IPS-15b (cell line): ENCODE measurements around the gene KIT.

Experiments
- H3K27me3 ChIP-seq: one replicate; pipeline ENCODE4 v1.6.1; 2013; ENCODE audit warnings: low read length; ENCODE audit not compliant: control insufficient read depth, insufficient read depth
- H3K36me3 ChIP-seq: one replicate; pipeline ENCODE4 v1.6.1; 2013; ENCODE audit warnings: low read length; ENCODE audit not compliant: control insufficient read depth, insufficient read depth
- H3K4me1 ChIP-seq: one replicate; pipeline ENCODE4 v1.6.1; 2013; ENCODE audit warnings: mild to moderate bottlenecking, low read length; ENCODE audit not compliant: control insufficient read depth, insufficient read depth
- H3K4me3 ChIP-seq: one replicate; pipeline ENCODE4 v1.5.1; 2013; ENCODE audit warnings: low read depth, low read length
- H3K9ac ChIP-seq: one replicate; pipeline ENCODE4 v1.6.1; 2013; ENCODE audit warnings: low read depth, mild to moderate bottlenecking, low read length
- H3K9me3 ChIP-seq: one replicate; pipeline ENCODE4 v1.6.1; 2013; ENCODE audit warnings: mild to moderate bottlenecking, low read length; ENCODE audit not compliant: control insufficient read depth, insufficient read depth

KIT gene

GRCh38 chr4:54764476-54764875 is 106.7 kb downstream of the KIT start:
- Histone ChIP-seq H3K4me1 (peaks cover under 1% of the 10 kb centered on the region), H3K27me3 (no peaks in the 10 kb centered on the region), H3K4me3 (no peak overlapping the region), H3K9me3 (no peaks in the 10 kb centered on the region), H3K9ac (no peak overlapping the region), H3K36me3 (no peaks in the 10 kb centered on the region)

GRCh38 chr4:54767376-54767775 is 109.6 kb downstream of the KIT start:
- H3K36me3 ChIP-seq = no peaks in the 10 kb centered on the region
- no peaks in the 10 kb centered on the region for H3K27me3 ChIP-seq
- H3K9ac ChIP-seq = no peak overlapping the region
- H3K4me3 ChIP-seq = no peak overlapping the region
- peaks cover 4% of the 10 kb centered on the region for H3K4me1 ChIP-seq
- H3K9me3 ChIP-seq = no peaks in the 10 kb centered on the region

- Histone ChIP-seq H3K4me1 (peaks cover 4% of the 10 kb centered on the region), H3K4me3 (no peak overlapping the region), H3K27me3 (no peaks in the 10 kb centered on the region), H3K9me3 (no peaks in the 10 kb centered on the region), H3K9ac (no peak overlapping the region), H3K36me3 (no peaks in the 10 kb centered on the region)
Observed at GRCh38 chr4:54773022-54773421, 115.3 kb downstream of the KIT start.

DNA sequence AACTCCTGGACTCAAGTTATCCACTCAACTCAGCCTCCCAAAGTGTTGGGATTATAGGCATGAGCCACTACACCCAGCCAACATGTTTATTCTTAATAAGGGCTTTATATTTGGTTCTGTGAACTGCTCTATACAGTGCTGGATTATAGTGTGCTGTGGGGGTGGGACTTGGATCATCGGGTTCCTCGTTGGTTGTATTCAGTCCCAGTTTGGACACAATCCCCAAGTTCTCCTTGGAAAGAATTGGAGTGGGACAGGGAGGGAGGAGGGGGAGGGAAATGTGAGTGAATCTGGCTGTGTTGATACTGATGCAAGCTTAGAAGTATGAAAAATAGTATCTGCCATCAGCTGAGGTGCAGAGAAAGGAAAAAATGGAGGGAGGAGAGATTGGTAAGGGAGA is 121.3 kb downstream of the KIT start:
- Histone ChIP-seq H3K4me1 (no peaks in the 10 kb centered on the region), H3K9me3 (no peaks in the 10 kb centered on the region), H3K9ac (no peak overlapping the region), H3K36me3 (no peaks in the 10 kb centered on the region), H3K4me3 (no peak overlapping the region), H3K27me3 (no peaks in the 10 kb centered on the region)

DNA sequence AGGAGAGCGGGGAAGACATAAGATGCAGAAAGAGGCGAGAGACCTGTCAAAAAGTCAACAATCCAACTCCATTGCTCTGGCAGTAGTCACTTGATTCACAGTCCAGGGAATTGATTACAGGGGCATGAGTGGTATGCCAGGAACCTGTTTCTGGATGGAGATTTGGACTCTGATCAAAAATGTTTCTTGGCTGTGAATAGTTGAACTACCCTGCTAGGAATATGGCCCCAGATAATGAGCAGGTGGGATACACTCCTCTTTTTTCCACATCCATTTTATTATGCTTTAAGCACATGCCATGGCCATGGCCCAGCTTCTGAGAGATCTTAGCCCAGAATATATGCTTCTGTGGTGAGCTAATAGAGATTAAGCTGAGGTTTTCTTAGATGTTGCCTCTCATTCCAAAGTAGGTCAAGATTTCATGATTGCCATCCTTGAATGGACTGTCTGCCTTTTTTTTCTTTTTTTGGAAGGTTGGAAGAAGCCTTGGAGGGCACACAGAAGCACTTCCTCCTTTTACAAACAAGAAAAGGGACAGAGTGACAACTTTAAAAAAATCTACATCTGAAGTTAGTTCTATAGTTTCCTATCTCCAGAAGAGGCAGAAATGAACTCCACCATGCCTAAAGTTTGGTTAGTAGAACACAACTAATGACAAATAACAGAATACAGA is 121.9 kb downstream of the KIT start:
- Histone ChIP-seq H3K27me3 (no peaks in the 10 kb centered on the region), H3K4me1 (no peaks in the 10 kb centered on the region), H3K4me3 (no peak overlapping the region), H3K9me3 (no peaks in the 10 kb centered on the region), H3K9ac (no peak overlapping the region), H3K36me3 (no peaks in the 10 kb centered on the region)

- no peaks in the 10 kb centered on the region for H3K4me1 ChIP-seq
- H3K9ac ChIP-seq = no peak overlapping the region
- H3K36me3 ChIP-seq = no peaks in the 10 kb centered on the region
- no peaks in the 10 kb centered on the region for H3K9me3 ChIP-seq
- H3K27me3 ChIP-seq = no peaks in the 10 kb centered on the region
- H3K4me3 ChIP-seq = no peak overlapping the region
Observed at GRCh38 chr4:54780149-54780495, 122.4 kb downstream of the KIT start.

DNA sequence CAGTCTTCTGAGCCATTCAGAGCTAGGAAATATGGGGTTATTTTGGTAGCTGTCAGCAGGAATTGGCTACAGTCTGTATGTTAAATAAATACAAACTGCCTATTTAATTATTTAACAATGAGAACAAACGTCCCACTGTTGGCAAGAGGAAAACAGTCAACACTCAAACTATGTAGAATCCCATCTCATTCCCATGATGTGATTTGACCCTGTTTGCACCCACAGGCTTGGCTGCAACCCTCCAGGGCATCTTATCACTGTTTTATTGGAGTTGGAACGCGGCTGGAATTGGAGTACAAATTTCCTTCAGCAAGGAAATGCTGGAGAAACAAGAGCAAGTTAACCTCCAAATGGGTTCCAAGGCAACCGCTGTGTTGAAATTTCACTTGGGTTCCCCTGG is 124.0 kb downstream of the KIT start:
- H3K4me3 ChIP-seq = no peak overlapping the region
- no peaks in the 10 kb centered on the region for H3K36me3 ChIP-seq
- H3K4me1 ChIP-seq = no peaks in the 10 kb centered on the region
- no peak overlapping the region for H3K9ac ChIP-seq
- H3K27me3 ChIP-seq = no peaks in the 10 kb centered on the region
- no peaks in the 10 kb centered on the region for H3K9me3 ChIP-seq

GRCh38 chr4:54783402-54784110 is 125.8 kb downstream of the KIT start:
- no peak overlapping the region for H3K9ac ChIP-seq
- no peaks in the 10 kb centered on the region for H3K36me3 ChIP-seq
- H3K4me3 ChIP-seq = no peak overlapping the region
- no peaks in the 10 kb centered on the region for H3K27me3 ChIP-seq
- no peaks in the 10 kb centered on the region for H3K9me3 ChIP-seq
- no peaks in the 10 kb centered on the region for H3K4me1 ChIP-seq

GRCh38 chr4:54784161-54784671 is 126.5 kb downstream of the KIT start:
- Histone ChIP-seq H3K27me3 (no peaks in the 10 kb centered on the region), H3K9me3 (no peaks in the 10 kb centered on the region), H3K4me3 (no peak overlapping the region), H3K9ac (no peak overlapping the region), H3K4me1 (no peaks in the 10 kb centered on the region), H3K36me3 (no peaks in the 10 kb centered on the region)
